ENCODE results near the gene ANKRD28. TPM values are rescaled to one million over a fixed set of nuclear protein-coding genes. Genes with fewer than 3 reads are reported as not detected.

Gene ANKRD28
- total RNA-seq, 1 experiment from 2014 or later: 89.3 TPM

- no TSS peak for BruUV-seq (replicated peaks)
- peak overlapping the region; percentile 48; the same call in 1 of the 2 replicates for H3K27ac ChIP-seq (ENCODE audit: low read length)
- ChIA-PET POLR2A (no interaction called here), CTCF (no interaction called here)
- intact Hi-C loops (cut with micrococcal nuclease; ENCODE audit: unreplicated experiment) (no loop called here), in situ Hi-C loops (cut with HindIII; ENCODE audit: low pct_unique_long_range_greater_than_20kb, low sequenced_read_pairs) (no loop called here)
- peaks cover 8% of the 10 kb centered on the region; the same call in 1 of the 2 replicates for H3K9me3 ChIP-seq (ENCODE audit: control insufficient read depth, insufficient read depth, low read depth, low read length)
- no peaks in the 10 kb centered on the region for H3K27me3 ChIP-seq (ENCODE audit: control insufficient read depth, insufficient read depth, low read length)
- H3K4me1 ChIP-seq (ENCODE audit: control insufficient read depth, insufficient read depth, low read length): no peaks in the 10 kb centered on the region; the same call in 1 of the 2 replicates
- ATAC-seq (no peak), DNase-seq (ENCODE audit: low read depth, low spot score) (no peak)
- no peak overlapping the region for H3K4me3 ChIP-seq (ENCODE audit: low read depth in 2 of 2, low read length in 2 of 2)
- TF ChIP-seq TCF7L2 (IDR thresholded peaks at IDR 0.05; ENCODE audit: low read depth, low read length) (no peak), REST (IDR thresholded peaks at IDR 0.05; ENCODE audit: insufficient read depth in 1 of 2, low read depth in 2 of 2, low read length in 1 of 2) (no peak), CTCF (IDR thresholded peaks at IDR 0.05) (no peak), POLR2AphosphoS5 (IDR thresholded peaks at IDR 0.05; ENCODE audit: low read depth, low read length) (no peak), SIN3A (IDR thresholded peaks at IDR 0.05; ENCODE audit: borderline replicate concordance, insufficient read depth, low read depth, low read length) (no peak)
- H3K36me3 ChIP-seq (ENCODE audit: control insufficient read depth, insufficient read depth, low read length): no peaks in the 10 kb centered on the region
These were observed 142.9 kb downstream of the ANKRD28 start for GRCh38 chr3:15654891-15655290.

DNA sequence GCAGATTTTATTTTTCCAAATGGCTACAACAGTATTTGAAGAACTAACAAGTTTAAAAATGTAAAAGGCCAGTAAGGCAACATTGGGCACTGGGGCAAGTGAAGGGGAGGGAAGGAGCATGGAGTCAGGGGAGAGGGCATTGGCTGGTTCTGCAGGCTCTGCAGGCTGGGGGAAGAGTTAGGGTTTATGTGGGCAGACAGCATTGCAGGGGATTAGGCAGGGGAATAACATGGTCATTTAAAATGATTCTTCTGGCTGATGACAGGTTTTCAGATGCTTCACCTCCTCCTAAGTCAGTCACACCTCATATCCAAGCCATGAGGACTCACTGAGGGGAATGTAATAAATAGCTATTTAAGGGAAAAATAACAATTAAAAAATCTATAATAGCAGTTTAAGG is 143.7 kb downstream of the ANKRD28 start:
- no peaks in the 10 kb centered on the region for H3K36me3 ChIP-seq (ENCODE audit: control insufficient read depth, insufficient read depth, low read length)
- no peak for DNase-seq (ENCODE audit: low read depth, low spot score)
- H3K4me1 ChIP-seq (ENCODE audit: control insufficient read depth, insufficient read depth, low read length): no peaks in the 10 kb centered on the region; the same call in 1 of the 2 replicates
- no TSS peak for BruUV-seq (replicated peaks)
- H3K9me3 ChIP-seq (ENCODE audit: control insufficient read depth, insufficient read depth, low read depth, low read length): peaks cover 8% of the 10 kb centered on the region; the same call in 1 of the 2 replicates
- ChIA-PET CTCF (no interaction called here), POLR2A (interaction anchor here (0.7 kb wide), 1 partner anchor 68 kb away, joined by 3 read pairs; no protein-coding TSS in a partner anchor)
- intact Hi-C loops (cut with micrococcal nuclease; ENCODE audit: unreplicated experiment): no loop called here
- no peak for TF ChIP-seq TCF7L2 (IDR thresholded peaks at IDR 0.05; ENCODE audit: low read depth, low read length)
- no peak for TF ChIP-seq POLR2AphosphoS5 (IDR thresholded peaks at IDR 0.05; ENCODE audit: low read depth, low read length)
- no peak for TF ChIP-seq CTCF (IDR thresholded peaks at IDR 0.05)
- TF ChIP-seq SIN3A (IDR thresholded peaks at IDR 0.05; ENCODE audit: borderline replicate concordance, insufficient read depth, low read depth, low read length): no peak
- TF ChIP-seq REST (IDR thresholded peaks at IDR 0.05; ENCODE audit: insufficient read depth in 1 of 2, low read depth in 2 of 2, low read length in 1 of 2): no peak
- no peak for ATAC-seq
- in situ Hi-C loops (cut with HindIII; ENCODE audit: low pct_unique_long_range_greater_than_20kb, low sequenced_read_pairs): no loop called here
- H3K27ac ChIP-seq (ENCODE audit: low read length): peak overlapping the region; percentile 42; the same call in 1 of the 2 replicates
- no peak overlapping the region for H3K4me3 ChIP-seq (ENCODE audit: low read depth in 2 of 2, low read length in 2 of 2)
- no peaks in the 10 kb centered on the region for H3K27me3 ChIP-seq (ENCODE audit: control insufficient read depth, insufficient read depth, low read length)
